Small intestine (tissue), 7 donors: Measurements from ENCODE around the gene ELMO1. TPM values are rescaled to one million over a fixed set of nuclear protein-coding genes. Genes with fewer than 3 reads are reported as not detected.

Source experiments
- DNase-seq, 2 donors: peaks; one replicate each; pipeline versions ENCODE4 v3.0.0 to v3.0.0-alpha.2; 2013
- FAIRE-seq: peaks from 2 replicates; lab custom pipeline; 2012; peaks lifted over from hg19 to GRCh38; lab: Jason Lieb, UNC
- H3K27ac ChIP-seq, 3 donors: one replicate each; pipeline ENCODE4 v1.5.1; 2013; ENCODE audit warnings: low read length in 2 of 3, mild to moderate bottlenecking in 2 of 3, control low read depth in 1 of 3, inconsistent platforms in 1 of 3, low read depth in 1 of 3, moderate library complexity in 1 of 3
- H3K27me3 ChIP-seq, 3 donors: one replicate each; pipeline ENCODE4 v1.6.1; 2013; ENCODE audit warnings: low read length in 3 of 3, inconsistent platforms in 1 of 3; ENCODE audit not compliant: control insufficient read depth in 3 of 3, insufficient read depth in 3 of 3
- H3K36me3 ChIP-seq, 3 donors: one replicate each; pipeline ENCODE4 v1.6.1; 2013; ENCODE audit warnings: low read length in 3 of 3, inconsistent platforms in 1 of 3, low read depth in 1 of 3, mild to moderate bottlenecking in 1 of 3, moderate library complexity in 1 of 3; ENCODE audit not compliant: control insufficient read depth in 3 of 3, insufficient read depth in 2 of 3
- H3K4me1 ChIP-seq, 3 donors: one replicate each; pipeline ENCODE4 v1.6.1; 2013; ENCODE audit warnings: low read length in 2 of 3, inconsistent platforms in 1 of 3, low read depth in 1 of 3, mild to moderate bottlenecking in 1 of 3, moderate library complexity in 1 of 3; ENCODE audit not compliant: control insufficient read depth in 3 of 3, insufficient read depth in 2 of 3
- H3K4me3 ChIP-seq, 3 donors: one replicate each; pipeline ENCODE4 v1.5.1; 2013; ENCODE audit warnings: low read length in 3 of 3, control low read depth in 1 of 3, inconsistent platforms in 1 of 3, low read depth in 1 of 3, mild to moderate bottlenecking in 1 of 3, moderate library complexity in 1 of 3
- H3K9me3 ChIP-seq, 2 donors: one replicate each; pipeline ENCODE4 v1.6.1; 2013; ENCODE audit warnings: low read depth in 1 of 2, low read length in 1 of 2; ENCODE audit not compliant: control insufficient read depth in 2 of 2, insufficient read depth in 1 of 2
- WGBS, 3 donors: extraction: QIAGEN DNeasy Blood & Tissue Kit; methylation state at CpG; one replicate each; pipeline ENCODE4 v1.1.7; 2013; 5-methylcytosine and 5-hydroxymethylcytosine counted together
- polyA plus RNA-seq, 4 donors: library from polyadenylated mRNA; stranded (reverse) in 3 of 4; unstranded in 1 of 4; fragments of 200-250 nt in 3 of 4; fragments of 120-200 nt in 1 of 4; gene quantifications; one replicate each; pipeline versions ENCODE4 v1.2.1 to v1.2.3, GENCODE V29; 2013
- donor health status: healthy with polysubstance abuse.
- donor health status: control.
- donor health status: control.
- donor health status: Bipolar disorder and iron deficiency.
- donor health status: healthy.

Gene ELMO1
- polyA plus RNA-seq, 4 donors, result 1.8 to 9.3 (median 7.3) TPM

- FAIRE-seq (no peak), DNase-seq (no peak)
- no peaks in the 10 kb centered on the region for H3K9me3 ChIP-seq
- no peaks in the 10 kb centered on the region for H3K36me3 ChIP-seq
- H3K27me3 ChIP-seq, result no peaks in the 10 kb centered on the region
- peaks cover 0 to 12% (median 0%) of the 10 kb centered on the region in 3 donors for H3K4me1 ChIP-seq
- whole genome bisulfite sequencing, 3 donors, result 76 to 90% (median 85%) methylated on average over 4 of the region's 4 CpGs
- H3K4me3 ChIP-seq, result no peak overlapping the region
- H3K27ac ChIP-seq, result no peak overlapping the region
Observed at GRCh38 chr7:36900988-36901710, 547.5 kb downstream of the ELMO1 start.

- WGBS, 3 donors, result 79 to 86% (median 83%) methylated on average over 5 of the region's 5 CpGs
Observed at GRCh38 chr7:36898186-36898585, 550.5 kb downstream of the ELMO1 start.

DNA sequence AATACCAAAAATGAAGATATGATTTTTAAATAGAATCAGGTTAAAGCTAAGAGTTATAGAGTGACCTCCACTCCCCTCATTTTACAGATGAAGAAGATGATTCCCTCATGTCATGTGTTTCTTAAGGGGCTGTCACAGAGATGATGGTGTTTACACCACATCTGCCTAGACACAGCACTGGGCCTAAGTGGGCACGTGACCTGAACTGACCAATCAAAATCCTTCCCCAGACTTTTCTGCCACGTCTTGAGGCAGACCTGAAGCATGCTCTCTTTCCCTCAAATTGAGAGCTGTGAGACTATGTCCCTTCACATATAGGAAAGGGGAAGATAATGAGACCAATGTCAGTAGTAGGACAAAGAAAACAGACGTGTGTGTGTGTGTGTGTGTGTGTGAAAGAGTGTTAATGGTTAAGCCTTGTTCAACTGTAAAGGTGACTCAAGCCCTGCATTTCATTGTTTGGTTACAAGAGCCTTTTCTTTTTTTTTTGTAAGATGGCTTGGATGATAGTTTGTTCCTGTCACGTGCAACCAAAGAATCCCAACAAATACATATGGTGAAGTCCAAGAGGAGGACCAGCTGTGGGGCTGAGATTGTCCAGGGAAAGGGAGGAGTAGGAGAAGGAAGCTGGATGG, 551.6 kb downstream of the ELMO1 start:
- Histone ChIP-seq H3K4me1 (peaks cover 0 to 14% (median 0%) of the 10 kb centered on the region in 3 donors), H3K36me3 (no peaks in the 10 kb centered on the region), H3K9me3 (no peaks in the 10 kb centered on the region), H3K27me3 (no peaks in the 10 kb centered on the region), H3K4me3 (no peak overlapping the region), H3K27ac (no peak overlapping the region)
- WGBS, 3 donors, result 59 to 69% (median 67%) methylated on average over 4 of the region's 4 CpGs
- no peak for FAIRE-seq
- no peak for DNase-seq

More at GRCh38 chr7:36898186-36898585, 550.5 kb downstream of the ELMO1 start:
- H3K36me3 ChIP-seq, result no peaks in the 10 kb centered on the region
- DNase-seq, result no peak
- H3K4me3 ChIP-seq, result no peak overlapping the region
- H3K27ac ChIP-seq, result no peak overlapping the region
- FAIRE-seq, result no peak
- H3K9me3 ChIP-seq, result no peaks in the 10 kb centered on the region
- H3K4me1 ChIP-seq, result peaks cover 0 to 14% (median 0%) of the 10 kb centered on the region in 3 donors
- no peaks in the 10 kb centered on the region for H3K27me3 ChIP-seq

DNA sequence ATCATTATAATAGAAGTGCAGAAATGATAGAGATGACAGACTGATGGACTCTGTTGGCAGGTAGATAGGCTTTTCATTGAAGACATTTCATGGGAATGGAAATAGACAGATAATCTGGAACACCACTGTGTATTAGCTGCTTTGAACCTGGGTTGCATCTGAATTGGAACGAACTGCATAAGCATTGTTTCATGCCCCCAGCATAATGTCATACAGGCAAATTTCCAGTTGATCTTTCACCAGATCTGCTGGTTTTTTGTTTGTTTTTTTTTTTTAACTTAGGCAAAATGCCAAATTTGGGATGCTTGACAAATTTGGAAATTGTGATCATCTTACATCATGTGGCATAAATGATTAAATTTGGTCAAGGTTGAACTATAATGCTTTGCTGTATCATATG, 552.2 kb downstream of the ELMO1 start:
- DNase-seq (no peak), FAIRE-seq (no peak)
- no peaks in the 10 kb centered on the region for H3K36me3 ChIP-seq
- no peaks in the 10 kb centered on the region for H3K27me3 ChIP-seq
- no peak overlapping the region for H3K27ac ChIP-seq
- H3K9me3 ChIP-seq, result no peaks in the 10 kb centered on the region
- peaks cover 0 to 14% (median 0%) of the 10 kb centered on the region in 3 donors for H3K4me1 ChIP-seq
- 80 to 97% (median 85%) methylated on average over 1 of the region's 1 CpG for WGBS, 3 donors
- H3K4me3 ChIP-seq, result no peak overlapping the region

DNA sequence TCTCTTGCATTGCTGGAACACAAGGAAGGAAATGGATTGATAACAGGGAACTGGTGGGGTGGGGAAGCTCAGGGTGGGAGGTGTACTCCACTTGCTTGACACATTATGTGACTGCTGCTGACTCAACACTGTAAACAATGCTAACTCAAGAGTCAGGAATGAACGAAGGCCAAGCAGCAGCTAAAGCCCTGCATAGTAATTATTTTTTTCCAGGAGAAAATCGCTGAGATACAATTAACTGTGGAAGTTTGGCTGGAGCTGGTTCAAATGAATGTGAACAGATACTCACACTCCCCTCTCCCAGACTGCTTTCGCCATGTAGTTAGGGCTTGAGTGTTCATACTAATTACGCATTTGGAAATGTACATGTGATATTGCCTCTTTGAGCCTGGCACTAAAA, 553.5 kb downstream of the ELMO1 start:
- DNase-seq (no peak), FAIRE-seq (no peak)
- 77 to 92% (median 87%) methylated on average over 4 of the region's 4 CpGs for WGBS, 3 donors

DNA sequence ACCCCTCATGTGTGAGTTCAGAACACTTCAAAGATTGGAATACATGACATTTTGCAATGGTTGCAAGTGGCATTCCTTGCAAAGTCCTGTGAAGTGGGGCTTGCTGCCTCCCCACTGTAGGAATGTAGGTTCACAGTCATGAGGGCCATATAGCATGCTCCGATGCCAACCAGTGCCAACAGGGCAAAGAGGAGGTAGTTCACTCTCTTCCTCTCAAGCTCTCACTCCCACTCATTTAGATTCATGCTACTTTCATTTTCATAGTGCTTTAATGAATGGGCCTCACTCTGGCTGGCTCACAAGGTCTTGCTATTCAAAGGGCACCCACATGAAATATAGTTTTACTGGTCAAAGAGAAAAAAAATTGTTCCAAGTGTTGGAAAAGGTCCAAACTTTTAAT, 554.5 kb downstream of the ELMO1 start:
- H3K36me3 ChIP-seq, result no peaks in the 10 kb centered on the region
- H3K4me1 ChIP-seq, result peaks cover 0 to 14% (median 0%) of the 10 kb centered on the region in 3 donors
- H3K27me3 ChIP-seq, result no peaks in the 10 kb centered on the region
- no peaks in the 10 kb centered on the region for H3K9me3 ChIP-seq
- H3K27ac ChIP-seq, result no peak overlapping the region
- no peak for FAIRE-seq
- WGBS, 3 donors, result 33 to 59% (median 39%) methylated on average over 1 of the region's 1 CpG
- DNase-seq, result peak in 1 of 2 donors; percentile 33
- no peak overlapping the region for H3K4me3 ChIP-seq

More for the DNA sequence above, 553.5 kb downstream of the ELMO1 start:
- no peaks in the 10 kb centered on the region for H3K9me3 ChIP-seq
- H3K4me1 ChIP-seq, result peaks cover 0 to 14% (median 0%) of the 10 kb centered on the region in 3 donors
- H3K4me3 ChIP-seq, result no peak overlapping the region
- no peaks in the 10 kb centered on the region for H3K36me3 ChIP-seq
- H3K27ac ChIP-seq, result no peak overlapping the region
- no peaks in the 10 kb centered on the region for H3K27me3 ChIP-seq

- WGBS, 3 donors, result 31 to 57% (median 32%) methylated on average over 1 of the region's 1 CpG
- DNase-seq, result no peak
- no peak for FAIRE-seq
- H3K27me3 ChIP-seq, result no peaks in the 10 kb centered on the region
- no peak overlapping the region for H3K4me3 ChIP-seq
- H3K36me3 ChIP-seq, result no peaks in the 10 kb centered on the region
- H3K4me1 ChIP-seq, result no peaks in the 10 kb centered on the region
- no peaks in the 10 kb centered on the region for H3K9me3 ChIP-seq
- no peak overlapping the region for H3K27ac ChIP-seq
Observed at GRCh38 chr7:36889182-36889581, 559.5 kb downstream of the ELMO1 start.

DNA sequence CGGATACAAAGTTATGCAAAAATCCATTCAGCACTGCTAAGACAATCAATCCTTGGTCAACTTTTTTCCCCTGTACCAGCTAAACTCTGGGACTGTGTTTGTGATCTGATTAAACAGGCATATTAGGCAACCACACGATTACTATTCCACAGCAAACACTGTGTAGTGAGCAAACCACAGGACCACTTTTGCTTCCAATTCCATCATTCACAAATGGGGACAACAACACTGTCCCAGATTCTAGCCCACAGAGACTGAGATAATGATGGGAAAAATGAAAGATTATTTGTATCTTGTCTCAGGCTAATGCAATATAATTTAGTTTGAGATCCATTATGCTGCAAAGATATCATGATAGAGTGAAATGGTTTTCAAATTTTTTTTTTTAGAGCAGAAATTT, 560.7 kb downstream of the ELMO1 start:
- no peaks in the 10 kb centered on the region for H3K4me1 ChIP-seq
- H3K9me3 ChIP-seq, result no peaks in the 10 kb centered on the region
- no peaks in the 10 kb centered on the region for H3K27me3 ChIP-seq
- FAIRE-seq, result no peak
- WGBS, 3 donors, result 65 to 74% (median 72%) methylated on average over 2 of the region's 2 CpGs
- H3K4me3 ChIP-seq, result no peak overlapping the region
- no peak for DNase-seq
- H3K27ac ChIP-seq, result no peak overlapping the region
- no peaks in the 10 kb centered on the region for H3K36me3 ChIP-seq
